ENCODE results near the gene HDAC4.

HDAC4 gene

DNA sequence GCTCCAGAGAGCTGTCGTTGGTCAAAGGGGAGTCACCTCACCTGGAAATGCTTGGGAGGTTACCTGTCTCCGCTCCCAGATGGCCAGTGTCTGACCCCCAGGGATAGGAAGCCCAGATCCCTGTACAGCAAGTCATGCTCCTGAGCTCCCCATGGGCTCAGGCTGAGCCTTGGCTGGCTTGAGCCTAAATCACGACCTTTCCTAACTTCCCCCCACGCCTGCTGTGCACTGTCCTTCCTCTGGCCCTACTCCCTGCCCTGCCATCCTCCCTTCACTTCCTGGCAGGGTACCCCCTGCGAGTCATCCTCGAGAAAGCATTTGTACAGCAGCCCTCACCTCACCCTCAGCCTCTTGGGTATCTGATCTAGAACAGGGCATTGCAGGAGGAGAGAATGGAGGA, 9.2 kb upstream of the HDAC4 start:
- H3K4me1 ChIP-seq (ENCODE audit: insufficient read depth, low read length, poor library complexity, severe bottlenecking): peaks cover 8% of the 10 kb centered on the region
- no peak overlapping the region for H3K4me3 ChIP-seq (ENCODE audit: low read length, poor library complexity, severe bottlenecking)
- TF ChIP-seq EZH2phosphoT487 (IDR thresholded peaks at IDR 0.05; ENCODE audit: borderline replicate concordance): no peak
- TF ChIP-seq CTCF (conservative IDR thresholded peaks at IDR 0.05; ENCODE audit: low read length): no peak
- no peaks in the 10 kb centered on the region for H3K9me3 ChIP-seq (ENCODE audit: insufficient read depth, low read depth, low read length)
- no peaks in the 10 kb centered on the region for H4K20me1 ChIP-seq (ENCODE audit: insufficient read depth, low read length, poor library complexity, severe bottlenecking)
- H3F3A ChIP-seq (ENCODE audit: low read depth): no peaks in the 10 kb centered on the region
- no peak overlapping the region for H3K9ac ChIP-seq (ENCODE audit: low read depth, low read length, poor library complexity, severe bottlenecking)
- no peak overlapping the region for H3K4me2 ChIP-seq (ENCODE audit: low read depth, low read length, poor library complexity, severe bottlenecking)
- H3K36me3 ChIP-seq (ENCODE audit: insufficient read depth, low read length): no peaks in the 10 kb centered on the region
- H3K9me2 ChIP-seq (replicated peaks; ENCODE audit: low read depth, low read length): no peaks in the 10 kb centered on the region
- no peaks in the 10 kb centered on the region for H3K27me3 ChIP-seq (ENCODE audit: insufficient read depth, low read length, poor library complexity, severe bottlenecking)
- H2AFZ ChIP-seq (ENCODE audit: low read length): no peak overlapping the region
- no peaks in the 10 kb centered on the region for H3K79me2 ChIP-seq (ENCODE audit: insufficient read depth, low read length)

GRCh38 chr2:239407112-239407511, 6.3 kb upstream of the HDAC4 start:
- TF ChIP-seq EZH2phosphoT487 (IDR thresholded peaks at IDR 0.05; ENCODE audit: borderline replicate concordance) (no peak), CTCF (conservative IDR thresholded peaks at IDR 0.05; ENCODE audit: low read length) (no peak)
- no peak overlapping the region for H2AFZ ChIP-seq (ENCODE audit: low read length)
- peaks cover 7% of the 10 kb centered on the region for H3K79me2 ChIP-seq (ENCODE audit: insufficient read depth, low read length)

DNA sequence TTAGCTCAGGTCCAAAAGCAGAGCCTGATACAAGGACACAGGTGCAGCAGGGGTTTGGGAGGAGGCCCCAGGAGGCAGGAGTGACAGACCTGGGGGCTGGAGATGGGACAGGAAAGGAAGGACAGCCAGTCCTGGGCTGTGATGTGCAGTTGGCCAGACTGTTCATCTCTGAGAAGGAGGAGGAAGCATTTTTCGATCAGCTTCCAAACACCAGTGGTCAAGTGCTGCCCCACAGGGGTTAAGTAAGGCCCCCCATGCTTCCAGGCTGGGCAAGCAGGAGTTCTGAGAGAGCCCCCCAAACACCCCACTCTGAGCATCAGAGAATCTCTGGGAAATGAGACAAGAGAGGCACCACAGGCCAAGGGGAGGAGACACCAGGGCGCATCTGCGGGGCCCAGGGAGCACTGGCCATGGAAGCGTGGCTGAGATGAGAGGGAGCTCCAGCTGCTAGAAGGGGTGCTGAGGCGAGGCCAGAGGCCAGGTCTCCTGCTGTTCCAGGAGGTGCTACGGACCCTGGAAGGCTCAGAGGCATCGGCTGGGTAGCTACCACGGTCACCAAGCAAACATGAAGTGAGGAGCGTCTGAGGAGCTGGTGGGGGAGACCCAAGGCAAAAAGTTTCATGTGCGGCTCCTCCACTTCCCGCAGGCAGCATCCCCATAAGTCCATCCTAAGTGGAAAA, 5.6 kb upstream of the HDAC4 start:
- TF ChIP-seq CTCF (conservative IDR thresholded peaks at IDR 0.05; ENCODE audit: low read length) (no peak), EZH2phosphoT487 (IDR thresholded peaks at IDR 0.05; ENCODE audit: borderline replicate concordance) (no peak)
- H4K20me1 ChIP-seq (ENCODE audit: insufficient read depth, low read length, poor library complexity, severe bottlenecking): no peaks in the 10 kb centered on the region
- no peak overlapping the region for H2AFZ ChIP-seq (ENCODE audit: low read length)
- no peaks in the 10 kb centered on the region for H3K27me3 ChIP-seq (ENCODE audit: insufficient read depth, low read length, poor library complexity, severe bottlenecking)
- H3K36me3 ChIP-seq (ENCODE audit: insufficient read depth, low read length): no peaks in the 10 kb centered on the region
- H3K4me1 ChIP-seq (ENCODE audit: insufficient read depth, low read length, poor library complexity, severe bottlenecking): peaks cover 8% of the 10 kb centered on the region
- H3F3A ChIP-seq (ENCODE audit: low read depth): no peaks in the 10 kb centered on the region
- no peaks in the 10 kb centered on the region for H3K9me3 ChIP-seq (ENCODE audit: insufficient read depth, low read depth, low read length)
- no peak overlapping the region for H3K4me2 ChIP-seq (ENCODE audit: low read depth, low read length, poor library complexity, severe bottlenecking)
- peaks cover 11% of the 10 kb centered on the region for H3K79me2 ChIP-seq (ENCODE audit: insufficient read depth, low read length)
- no peak overlapping the region for H3K9ac ChIP-seq (ENCODE audit: low read depth, low read length, poor library complexity, severe bottlenecking)
- H3K4me3 ChIP-seq (ENCODE audit: low read length, poor library complexity, severe bottlenecking): no peak overlapping the region
- no peaks in the 10 kb centered on the region for H3K9me2 ChIP-seq (replicated peaks; ENCODE audit: low read depth, low read length)

More at GRCh38 chr2:239407112-239407511, 6.3 kb upstream of the HDAC4 start:
- no peaks in the 10 kb centered on the region for H3K9me3 ChIP-seq (ENCODE audit: insufficient read depth, low read depth, low read length)
- H3K9ac ChIP-seq (ENCODE audit: low read depth, low read length, poor library complexity, severe bottlenecking): no peak overlapping the region
- H3K4me2 ChIP-seq (ENCODE audit: low read depth, low read length, poor library complexity, severe bottlenecking): no peak overlapping the region
- H3K27me3 ChIP-seq (ENCODE audit: insufficient read depth, low read length, poor library complexity, severe bottlenecking): no peaks in the 10 kb centered on the region
- H3K4me3 ChIP-seq (ENCODE audit: low read length, poor library complexity, severe bottlenecking): no peak overlapping the region
- H3K36me3 ChIP-seq (ENCODE audit: insufficient read depth, low read length): no peaks in the 10 kb centered on the region
- H4K20me1 ChIP-seq (ENCODE audit: insufficient read depth, low read length, poor library complexity, severe bottlenecking): no peaks in the 10 kb centered on the region
- no peaks in the 10 kb centered on the region for H3F3A ChIP-seq (ENCODE audit: low read depth)
- H3K4me1 ChIP-seq (ENCODE audit: insufficient read depth, low read length, poor library complexity, severe bottlenecking): peaks cover 8% of the 10 kb centered on the region
- no peaks in the 10 kb centered on the region for H3K9me2 ChIP-seq (replicated peaks; ENCODE audit: low read depth, low read length)

All from Loucy (cell line).